HG03565 (cell line): ENCODE measurements around the gene FGF3.
"Not testable (repeated sequence)": the region's sequence is repeated elsewhere in the genome, so short reads cannot be mapped to it uniquely, and the experiment has no call there.

Experiments used
- ATAC-seq: cut with Tn5 transposase; IDR thresholded peaks from one replicate; pipeline ENCODE4 v1.9.1; 2021; ENCODE audit warnings: mild to moderate bottlenecking, moderate library complexity; ENCODE audit not compliant: unreplicated experiment

Gene FGF3

DNA sequence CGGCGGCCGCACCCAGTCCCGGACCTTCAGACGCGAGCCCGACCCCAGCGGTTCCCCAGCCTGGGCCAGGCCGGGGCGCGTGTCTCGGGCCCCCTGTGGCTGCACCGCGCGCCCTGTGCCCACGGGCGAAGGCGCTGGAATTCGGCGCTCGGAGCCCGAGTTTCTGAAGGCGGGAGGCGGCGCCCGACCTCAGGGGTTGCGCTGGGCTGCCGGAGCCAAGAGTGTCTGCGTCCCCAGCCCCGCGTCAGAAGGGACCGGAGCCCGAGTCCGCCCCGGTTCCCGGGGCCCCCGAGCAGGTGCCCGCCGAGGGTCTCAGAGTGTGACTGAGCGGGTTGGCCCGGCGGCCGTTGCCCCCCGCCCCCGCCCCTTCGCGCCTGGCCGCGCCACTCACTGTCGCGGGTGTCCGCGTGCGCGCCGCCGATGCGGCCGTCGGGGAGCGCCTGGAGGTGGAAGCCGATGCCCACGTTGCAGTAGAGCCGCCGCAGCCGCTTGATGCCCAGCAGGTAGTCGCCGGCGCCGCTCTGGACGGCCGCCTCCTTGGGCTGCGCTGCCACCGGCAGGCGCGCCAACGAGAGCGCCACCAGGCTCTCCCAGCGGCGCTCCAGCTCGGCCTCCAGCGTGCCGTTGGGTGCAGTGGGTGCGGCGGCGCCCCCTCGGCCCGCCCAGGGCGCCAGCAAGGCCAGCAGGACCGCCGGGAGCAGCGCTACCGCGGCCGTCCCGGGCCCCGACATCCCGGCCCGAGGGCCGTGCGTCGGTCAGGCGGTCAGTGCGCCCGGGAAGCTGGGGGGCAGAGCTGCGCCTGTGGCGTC, 44.7 kb downstream of the FGF3 start:
- no peak for ATAC-seq

DNA sequence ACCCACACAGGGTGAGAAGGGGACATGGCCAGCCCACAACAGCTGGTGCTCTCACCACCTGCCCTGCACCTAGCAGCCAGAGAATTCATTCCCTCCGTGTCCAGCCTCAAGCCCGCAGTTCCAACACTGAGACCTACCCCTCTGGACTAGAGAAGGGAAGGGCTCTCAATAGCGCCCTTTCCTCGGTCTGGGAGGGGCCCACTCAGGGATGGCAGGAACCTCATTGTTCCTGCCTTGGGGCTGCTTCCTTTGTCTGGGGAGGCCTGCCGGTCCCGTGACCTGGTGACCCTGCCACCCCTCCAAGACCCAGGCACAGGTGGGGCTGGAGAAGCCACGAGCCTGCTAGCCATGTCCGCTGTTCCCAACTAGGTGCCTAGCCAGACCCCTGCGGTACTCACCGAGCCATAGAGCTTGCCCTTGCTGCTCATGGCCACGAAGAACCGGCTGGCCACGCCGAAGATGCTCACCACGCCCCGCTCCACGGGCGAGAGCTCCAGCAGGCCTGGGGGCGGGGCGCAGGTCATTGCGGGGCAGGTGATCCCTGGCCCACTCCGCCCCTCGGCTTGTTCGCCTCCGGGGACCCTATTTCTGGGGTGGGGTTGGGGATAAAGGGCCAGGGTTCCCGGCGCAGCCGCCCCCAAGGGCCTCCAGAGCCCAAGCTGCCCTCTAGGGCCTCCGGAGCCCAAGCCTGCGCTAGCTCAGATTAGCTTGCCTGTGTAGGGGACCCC, 45.4 kb downstream of the FGF3 start:
- no peak for ATAC-seq

- no peak for ATAC-seq
Observed at GRCh38 chr11:69771466-69771865, 47.8 kb downstream of the FGF3 start.

DNA sequence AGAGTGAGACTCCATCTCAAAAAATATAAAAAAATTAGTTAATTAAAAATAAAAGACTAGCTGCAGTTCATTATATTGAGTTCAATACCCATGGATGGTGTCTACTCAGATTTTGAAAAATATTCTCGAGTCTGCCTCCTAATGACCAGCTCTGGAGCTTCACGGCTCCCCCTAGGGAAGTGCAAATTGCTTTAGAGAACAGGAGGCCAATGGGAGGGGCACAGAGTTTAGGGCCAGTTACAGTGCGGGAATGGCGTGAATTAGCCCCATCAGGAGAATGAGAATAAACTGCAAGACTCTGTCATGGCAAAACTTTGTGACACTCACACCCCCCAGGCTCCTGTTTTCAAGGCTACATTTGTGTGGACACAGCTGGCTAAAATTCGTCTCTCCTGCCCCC, 48.7 kb downstream of the FGF3 start:
- ATAC-seq: no peak

DNA sequence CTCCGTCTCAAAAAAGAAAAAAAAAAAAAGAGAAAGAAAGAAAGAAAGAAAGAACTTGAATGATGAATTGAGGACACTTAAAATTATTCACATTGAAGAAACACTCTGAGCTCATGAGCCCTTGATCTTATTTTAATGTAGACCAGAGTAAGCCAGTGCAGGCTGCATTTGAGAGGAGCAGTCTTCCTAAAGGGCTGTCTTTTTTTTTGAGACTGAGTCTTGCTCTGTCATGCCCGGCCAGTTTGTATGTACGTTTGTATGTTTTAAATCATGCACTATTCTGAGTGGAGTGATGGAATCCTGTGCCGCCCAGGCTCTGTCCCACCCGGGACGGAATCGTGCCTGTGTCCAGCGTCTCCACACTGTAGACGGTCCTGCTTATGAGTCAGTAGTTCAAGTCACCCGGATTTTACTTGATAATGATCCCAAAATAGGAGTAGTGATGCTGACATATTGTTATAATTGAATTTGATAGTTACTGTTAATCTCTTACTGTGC, 53.7 kb downstream of the FGF3 start:
- ATAC-seq: no peak

- ATAC-seq: not testable (repeated sequence)
Observed at GRCh38 chr11:69764918-69765317, 54.3 kb downstream of the FGF3 start.

DNA sequence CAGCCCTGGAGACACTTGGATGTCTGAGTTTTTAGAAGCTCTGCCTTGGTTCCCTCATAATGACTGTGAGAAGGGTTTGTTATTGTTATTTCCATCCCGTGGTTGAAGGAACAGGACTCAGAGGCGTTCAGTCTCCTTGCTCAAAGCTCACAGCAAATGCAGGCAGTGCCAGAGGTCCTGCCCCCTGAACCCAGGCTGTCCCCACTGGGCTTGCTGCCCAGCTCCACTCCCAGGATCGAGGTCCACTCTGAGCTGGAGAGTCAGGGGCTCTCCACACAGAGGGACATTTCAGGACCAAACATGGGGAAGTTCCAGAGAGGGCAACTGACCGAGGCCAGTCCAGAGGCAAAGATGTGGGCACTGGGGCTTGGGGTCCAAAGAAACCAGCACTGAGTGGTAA, 58.9 kb downstream of the FGF3 start:
- ATAC-seq: no peak
